A549 (cell line): ENCODE data around the gene GSPT2. TPM values are rescaled to one million over a fixed set of nuclear protein-coding genes. Genes with fewer than 3 reads are reported as not detected.
A peak's percentile ranks its signal among the peaks of the same experiment; 100 is the strongest.

Source experiments
- ATAC-seq, 2 experiments: fragments of 200-7000 bp in 1 of 2; fragments of >200 bp in 1 of 2; cut with Nextera tagmentation in 1 of 2; cut with Tn5 transposase in 1 of 2; 3 replicates each; pipeline versions ENCODE4 v1.8.0 to v1.9.1; 2018 to 2020; ENCODE audit warnings: mild to moderate bottlenecking in 1 of 2, moderate library complexity in 1 of 2
- CTCF ChIA-PET: fragments of 300-600 bp; sonication (Branson Sonifier 250); formaldehyde crosslinking; extraction: SDS; loops from one replicate; lab custom pipeline; 2021; ENCODE audit warnings: antibody characterized with exemption, inconsistent platforms; lab: Yijun Ruan, JAX
- POLR2A ChIA-PET: fragments of 350-600 bp; formaldehyde crosslinking; extraction: SDS; loops from one replicate; lab custom pipeline; 2021; ENCODE audit warnings: antibody characterized with exemption, inconsistent platforms; lab: Yijun Ruan, JAX
- DNase-seq, 2 experiments: peaks; one replicate each; pipeline versions ENCODE4 v3.0.0 to v3.0.0-alpha.2; 2011 to 2016; ENCODE audit warnings: low read depth in 1 of 2, low spot score in 1 of 2
- FAIRE-seq: peaks from 2 replicates; lab custom pipeline; 2011; peaks lifted over from hg19 to GRCh38; lab: Jason Lieb, UNC
- H3K27ac ChIP-seq, 2 experiments: fragments of >200 bp; sonication (Bioruptor Twin); formaldehyde crosslinking; 3 replicates each; pipeline ENCODE4 v1.5.1; 2016 to 2017
- H3K4me1 ChIP-seq: fragments of >200 bp; sonication (Bioruptor Twin); formaldehyde crosslinking; 3 replicates; pipeline ENCODE4 v1.6.1; 2016
- H3K4me2 ChIP-seq: fragments of >200 bp; sonication (Bioruptor Twin); formaldehyde crosslinking; 3 replicates; pipeline ENCODE4 v1.6.1; 2016
- H3K4me3 ChIP-seq: fragments of >200 bp; sonication (Bioruptor Twin); formaldehyde crosslinking; 3 replicates; pipeline ENCODE4 v1.5.1; 2016
- H3K9me3 ChIP-seq: fragments of >200 bp; sonication (Bioruptor Twin); formaldehyde crosslinking; 3 replicates; pipeline ENCODE4 v1.6.1; 2016
- BHLHE40 ChIP-seq: IDR thresholded peaks from 2 replicates; pipeline ENCODE4 v1.6.1; 2012; ENCODE audit warnings: low read depth, low read length, inconsistent platforms
- CHD4 ChIP-seq: fragments of 200-600 bp; sonication (generic); IDR thresholded peaks from 2 replicates; pipeline ENCODE4 v1.6.1; 2016; ENCODE audit warnings: antibody characterized with exemption, mild to moderate bottlenecking, borderline replicate concordance
- EHF ChIP-seq: fragments of 250-450 bp; sonication (Bioruptor Pico); IDR thresholded peaks from 2 replicates; pipeline ENCODE4 v1.5.0; 2020; ENCODE audit warnings: mild to moderate bottlenecking
- EP300 ChIP-seq, 2 experiments: fragments of >200 bp; sonication (Bioruptor Twin); formaldehyde crosslinking; IDR thresholded peaks; 2 replicates in 1 of 2; 3 replicates in 1 of 2; pipeline ENCODE4 v1.6.1; 2016 to 2017
- ESRRA ChIP-seq: fragments of 150-350 bp; IDR thresholded peaks from 2 replicates; pipeline ENCODE4 v1.6.1; 2014; ENCODE audit warnings: mild to moderate bottlenecking, low read length, borderline replicate concordance
- HEYL ChIP-seq: fragments of 250-450 bp; sonication (Bioruptor Pico); IDR thresholded peaks from 2 replicates; pipeline ENCODE4 v1.8.0; 2021; ENCODE audit warnings: mild to moderate bottlenecking, moderate library complexity
- HOXB5 ChIP-seq: fragments of 250-450 bp; sonication (Bioruptor Pico); IDR thresholded peaks from 2 replicates; pipeline ENCODE4 v1.5.0; 2020; ENCODE audit warnings: mild to moderate bottlenecking, moderate library complexity
- JUN ChIP-seq, 2 experiments: fragments of >200 bp; sonication (Bioruptor Twin); formaldehyde crosslinking; IDR thresholded peaks; 2 replicates in 1 of 2; 3 replicates in 1 of 2; pipeline ENCODE4 v1.6.1; 2016 to 2017
- KDM1A ChIP-seq: fragments of 200-600 bp; sonication (generic); IDR thresholded peaks from 2 replicates; pipeline ENCODE4 v1.6.1; 2016; ENCODE audit warnings: low read depth, mild to moderate bottlenecking
- KDM5A ChIP-seq: fragments of 200-600 bp; sonication (generic); IDR thresholded peaks from 2 replicates; pipeline ENCODE4 v1.6.1; 2016; ENCODE audit warnings: antibody characterized with exemption, mild to moderate bottlenecking
- MYC ChIP-seq: IDR thresholded peaks from 2 replicates; pipeline ENCODE4 v1.6.1; 2012; ENCODE audit warnings: mild to moderate bottlenecking, inconsistent platforms, low read length, improper control_type of control experiment, borderline replicate concordance
- NPAS2 ChIP-seq: fragments of 250-450 bp; sonication (Bioruptor Pico); IDR thresholded peaks from 2 replicates; pipeline ENCODE4 v1.8.0; 2022; ENCODE audit warnings: mild to moderate bottlenecking, moderate library complexity, borderline replicate concordance
- PHF8 ChIP-seq: fragments of 200-600 bp; sonication (generic); IDR thresholded peaks from 2 replicates; pipeline ENCODE4 v1.6.1; 2016; ENCODE audit warnings: low read depth, mild to moderate bottlenecking, antibody characterized with exemption, moderate library complexity, borderline replicate concordance
- RAD21 ChIP-seq, 2 experiments: fragments of >200 bp in 1 of 2; sonication (Bioruptor Twin) in 1 of 2; formaldehyde crosslinking in 1 of 2; IDR thresholded peaks in 1 of 2; conservative IDR thresholded peaks in 1 of 2; 2 replicates in 1 of 2; 3 replicates in 1 of 2; pipeline ENCODE4 v1.6.1; 2012 to 2018; ENCODE audit warnings: inconsistent platforms in 1 of 2
- RARB ChIP-seq: fragments of 250-450 bp; sonication (Bioruptor Pico); IDR thresholded peaks from 2 replicates; pipeline ENCODE4 v1.8.0; 2021; ENCODE audit warnings: mild to moderate bottlenecking, moderate library complexity
- RCOR1 ChIP-seq: fragments of 150-350 bp; IDR thresholded peaks from 2 replicates; pipeline ENCODE4 v1.6.1; 2014; ENCODE audit warnings: antibody characterized with exemption, low read length, low read depth
- SMC3 ChIP-seq: fragments of >200 bp; sonication (Bioruptor Twin); formaldehyde crosslinking; IDR thresholded peaks from 3 replicates; pipeline ENCODE4 v1.6.1; 2018; ENCODE audit warnings: inconsistent platforms
- ZC3H11A ChIP-seq: fragments of 450-650 bp; IDR thresholded peaks from 2 replicates; pipeline ENCODE4 v1.6.1; 2014; ENCODE audit warnings: antibody characterized with exemption, mild to moderate bottlenecking
- ZFP36 ChIP-seq: fragments of 450-650 bp; IDR thresholded peaks from 2 replicates; pipeline ENCODE4 v1.6.1; 2014; ENCODE audit warnings: borderline replicate concordance; ENCODE audit not compliant: partially characterized antibody
- WGBS: methylation state at CpG from one replicate; pipeline ENCODE4 v1.1.6; 2017; ENCODE audit errors: missing lambda C conversion rate; 5-methylcytosine and 5-hydroxymethylcytosine counted together
- polyA plus RNA-seq, 4 experiments: library from polyadenylated mRNA; depleted of rRNA in 3 of 4; stranded (reverse); fragments of >200 nt; fragmentation: RNase III in 1 of 4; extraction: RNeasy Plus Mini Kit Qiagen cat#74134 plus additional on column Dnase treatment in 1 of 4; gene quantifications; 2 replicates in 3 of 4; 3 replicates in 1 of 4; pipeline ENCODE4 v1.2.3, GENCODE V29; 2011 to 2017
- TF ChIP-seq, protein P1 (sequence below): fragments of 200-600 bp; sonication (generic); IDR thresholded peaks from 2 replicates; pipeline ENCODE4 v1.6.1; 2016; ENCODE audit warnings: antibody characterized with exemption, mild to moderate bottlenecking, moderate library complexity
- TF ChIP-seq, protein P2 (sequence below): fragments of >200 bp; sonication (Bioruptor Twin); formaldehyde crosslinking; IDR thresholded peaks from 2 replicates; pipeline ENCODE4 v1.6.1; 2016
- TF ChIP-seq, protein P3 (sequence below): IDR thresholded peaks from 2 replicates; pipeline ENCODE4 v1.6.1; 2012
- TF ChIP-seq, protein P4 (sequence below): IDR thresholded peaks from 2 replicates; pipeline ENCODE4 v1.6.1; 2012
- TF ChIP-seq, protein P5 (sequence below): fragments of 450-650 bp; IDR thresholded peaks from 2 replicates; pipeline ENCODE4 v1.6.1; 2014; ENCODE audit warnings: antibody characterized with exemption

The GSPT2 gene
- polyA plus RNA-seq, 2 of the 4 experiments (the other 2 are of a cell fraction): 8.4 TPM

DNA sequence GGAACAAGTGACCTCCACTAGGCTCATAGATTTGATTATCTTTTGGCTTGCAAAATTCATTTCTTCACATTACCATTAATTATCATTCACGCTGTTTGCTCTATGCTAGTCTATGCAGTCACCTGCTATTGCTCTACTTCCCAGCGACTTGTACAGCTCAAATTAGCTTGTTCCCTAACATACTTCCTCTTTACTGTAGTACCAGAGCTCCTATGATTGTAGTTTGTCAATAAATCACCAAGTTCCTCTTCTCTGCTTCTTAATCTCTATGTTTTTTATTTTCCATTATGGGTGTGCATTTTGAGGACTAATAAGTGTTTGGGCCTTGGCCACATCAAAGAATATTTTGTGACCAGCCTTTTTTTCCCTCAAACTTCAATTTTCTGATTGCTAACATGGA is 6.2 kb upstream of the GSPT2 start:
- Histone ChIP-seq H3K4me3 (no peak overlapping the region), H3K9me3 (no peaks in the 10 kb centered on the region), H3K4me2 (no peak overlapping the region), H3K27ac (no peak overlapping the region), H3K4me1 (no peaks in the 10 kb centered on the region)
- DNase-seq: no peak
- POLR2A ChIA-PET: no interaction called here
- FAIRE-seq: peak; percentile 49
- ATAC-seq: no peak
- CTCF ChIA-PET: interaction anchor here (0.6 kb wide), 1 partner anchor 250 kb away, joined by 4 read pairs; no protein-coding TSS in a partner anchor
- WGBS: 15% methylated on average over 2 of the region's 2 CpGs
- no peak for TF ChIP-seq EP300 (IDR thresholded peaks at IDR 0.05)
- no peak for TF ChIP-seq JUN (IDR thresholded peaks at IDR 0.05)
- TF ChIP-seq, protein P1, sequence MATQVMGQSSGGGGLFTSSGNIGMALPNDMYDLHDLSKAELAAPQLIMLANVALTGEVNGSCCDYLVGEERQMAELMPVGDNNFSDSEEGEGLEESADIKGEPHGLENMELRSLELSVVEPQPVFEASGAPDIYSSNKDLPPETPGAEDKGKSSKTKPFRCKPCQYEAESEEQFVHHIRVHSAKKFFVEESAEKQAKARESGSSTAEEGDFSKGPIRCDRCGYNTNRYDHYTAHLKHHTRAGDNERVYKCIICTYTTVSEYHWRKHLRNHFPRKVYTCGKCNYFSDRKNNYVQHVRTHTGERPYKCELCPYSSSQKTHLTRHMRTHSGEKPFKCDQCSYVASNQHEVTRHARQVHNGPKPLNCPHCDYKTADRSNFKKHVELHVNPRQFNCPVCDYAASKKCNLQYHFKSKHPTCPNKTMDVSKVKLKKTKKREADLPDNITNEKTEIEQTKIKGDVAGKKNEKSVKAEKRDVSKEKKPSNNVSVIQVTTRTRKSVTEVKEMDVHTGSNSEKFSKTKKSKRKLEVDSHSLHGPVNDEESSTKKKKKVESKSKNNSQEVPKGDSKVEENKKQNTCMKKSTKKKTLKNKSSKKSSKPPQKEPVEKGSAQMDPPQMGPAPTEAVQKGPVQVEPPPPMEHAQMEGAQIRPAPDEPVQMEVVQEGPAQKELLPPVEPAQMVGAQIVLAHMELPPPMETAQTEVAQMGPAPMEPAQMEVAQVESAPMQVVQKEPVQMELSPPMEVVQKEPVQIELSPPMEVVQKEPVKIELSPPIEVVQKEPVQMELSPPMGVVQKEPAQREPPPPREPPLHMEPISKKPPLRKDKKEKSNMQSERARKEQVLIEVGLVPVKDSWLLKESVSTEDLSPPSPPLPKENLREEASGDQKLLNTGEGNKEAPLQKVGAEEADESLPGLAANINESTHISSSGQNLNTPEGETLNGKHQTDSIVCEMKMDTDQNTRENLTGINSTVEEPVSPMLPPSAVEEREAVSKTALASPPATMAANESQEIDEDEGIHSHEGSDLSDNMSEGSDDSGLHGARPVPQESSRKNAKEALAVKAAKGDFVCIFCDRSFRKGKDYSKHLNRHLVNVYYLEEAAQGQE: no peak
- no peak for TF ChIP-seq MYC
- no peak for TF ChIP-seq BHLHE40
- no peak for TF ChIP-seq ZC3H11A
- TF ChIP-seq HEYL (CRISPR knock-in tag): no peak
- TF ChIP-seq ZFP36: no peak
- TF ChIP-seq KDM1A: no peak
- TF ChIP-seq, protein P2, sequence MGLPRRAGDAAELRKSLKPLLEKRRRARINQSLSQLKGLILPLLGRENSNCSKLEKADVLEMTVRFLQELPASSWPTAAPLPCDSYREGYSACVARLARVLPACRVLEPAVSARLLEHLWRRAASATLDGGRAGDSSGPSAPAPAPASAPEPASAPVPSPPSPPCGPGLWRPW: no peak
- TF ChIP-seq, protein P3, sequence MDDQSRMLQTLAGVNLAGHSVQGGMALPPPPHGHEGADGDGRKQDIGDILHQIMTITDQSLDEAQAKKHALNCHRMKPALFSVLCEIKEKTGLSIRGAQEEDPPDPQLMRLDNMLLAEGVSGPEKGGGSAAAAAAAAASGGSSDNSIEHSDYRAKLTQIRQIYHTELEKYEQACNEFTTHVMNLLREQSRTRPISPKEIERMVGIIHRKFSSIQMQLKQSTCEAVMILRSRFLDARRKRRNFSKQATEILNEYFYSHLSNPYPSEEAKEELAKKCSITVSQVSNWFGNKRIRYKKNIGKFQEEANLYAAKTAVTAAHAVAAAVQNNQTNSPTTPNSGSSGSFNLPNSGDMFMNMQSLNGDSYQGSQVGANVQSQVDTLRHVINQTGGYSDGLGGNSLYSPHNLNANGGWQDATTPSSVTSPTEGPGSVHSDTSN: no peak
- no peak for TF ChIP-seq EHF (CRISPR knock-in tag)
- TF ChIP-seq PHF8: no peak
- TF ChIP-seq, protein P4, sequence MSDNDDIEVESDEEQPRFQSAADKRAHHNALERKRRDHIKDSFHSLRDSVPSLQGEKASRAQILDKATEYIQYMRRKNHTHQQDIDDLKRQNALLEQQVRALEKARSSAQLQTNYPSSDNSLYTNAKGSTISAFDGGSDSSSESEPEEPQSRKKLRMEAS: no peak
- no peak for TF ChIP-seq NPAS2 (CRISPR knock-in tag)
- TF ChIP-seq ESRRA: no peak
- TF ChIP-seq RARB (CRISPR knock-in tag): no peak
- TF ChIP-seq, protein P5, sequence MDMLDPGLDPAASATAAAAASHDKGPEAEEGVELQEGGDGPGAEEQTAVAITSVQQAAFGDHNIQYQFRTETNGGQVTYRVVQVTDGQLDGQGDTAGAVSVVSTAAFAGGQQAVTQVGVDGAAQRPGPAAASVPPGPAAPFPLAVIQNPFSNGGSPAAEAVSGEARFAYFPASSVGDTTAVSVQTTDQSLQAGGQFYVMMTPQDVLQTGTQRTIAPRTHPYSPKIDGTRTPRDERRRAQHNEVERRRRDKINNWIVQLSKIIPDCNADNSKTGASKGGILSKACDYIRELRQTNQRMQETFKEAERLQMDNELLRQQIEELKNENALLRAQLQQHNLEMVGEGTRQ: no peak

DNA sequence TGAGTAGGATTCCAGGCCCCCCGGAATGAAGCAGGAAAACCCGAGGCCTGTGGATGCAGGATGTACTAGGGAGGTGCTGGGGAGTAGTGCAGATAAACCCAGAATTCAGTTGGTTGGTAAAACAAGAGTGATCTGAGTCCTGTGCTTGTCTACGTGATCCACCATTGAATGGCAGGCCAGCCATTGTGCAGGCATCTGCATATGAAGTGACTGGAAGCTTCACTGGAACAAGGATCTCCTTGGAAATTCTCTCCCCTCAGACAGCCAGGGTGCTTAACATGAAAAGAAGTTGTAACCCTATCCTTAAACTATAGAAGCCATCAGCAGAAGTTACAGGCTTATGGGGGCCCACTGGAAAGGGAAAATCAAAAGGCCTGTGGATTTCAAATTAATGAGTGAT is 656 bp upstream of the GSPT2 start:
- H3K27ac ChIP-seq: peak overlapping the region; percentile 45 to 91; a peak in 3 of 6 replicates
- 88% methylated on average over 3 of the region's 3 CpGs for WGBS
- H3K4me3 ChIP-seq: peak overlapping the region; percentile 65
- ChIA-PET POLR2A (no interaction called here), CTCF (no interaction called here)
- no peak for FAIRE-seq
- peaks cover 13% of the 10 kb centered on the region for H3K9me3 ChIP-seq
- H3K4me2 ChIP-seq: peak overlapping the region; percentile 71
- ATAC-seq: no peak
- H3K4me1 ChIP-seq: peaks cover 4% of the 10 kb centered on the region; the same call in 1 of the 3 replicates
- no peak for DNase-seq
- TF ChIP-seq, protein P1: no peak
- TF ChIP-seq, protein P3: no peak
- TF ChIP-seq BHLHE40: no peak
- TF ChIP-seq EHF (CRISPR knock-in tag): no peak
- TF ChIP-seq EP300 (IDR thresholded peaks at IDR 0.05): no peak
- no peak for TF ChIP-seq RCOR1
- no peak for TF ChIP-seq KDM5A
- TF ChIP-seq NPAS2 (CRISPR knock-in tag): no peak
- TF ChIP-seq SMC3: no peak
- no peak for TF ChIP-seq HOXB5 (CRISPR knock-in tag)
- TF ChIP-seq RAD21 (conservative IDR thresholded peaks at IDR 0.05 in 1 of 2, IDR thresholded peaks at IDR 0.05 in 1 of 2): no peak
- TF ChIP-seq HEYL (CRISPR knock-in tag): no peak
- no peak for TF ChIP-seq CHD4
